Sigmoid colon (tissue), 7 donors: ENCODE data around the gene IL13RA2. TPM values are rescaled to one million over a fixed set of nuclear protein-coding genes. Genes with fewer than 3 reads are reported as not detected.

Source experiments
- DNase-seq: peaks from one replicate; pipeline ENCODE4 v3.0.0-alpha.2; 2019
- H3K27ac ChIP-seq, 4 donors: fragments of 200-600 bp; sonication (generic); one replicate each; pipeline ENCODE4 v1.5.1; 2016 to 2019; ENCODE audit warnings: mild to moderate bottlenecking in 1 of 4
- H3K27me3 ChIP-seq, 3 donors: fragments of 200-600 bp; sonication (generic); one replicate each; pipeline ENCODE4 v1.5.1; 2019; ENCODE audit warnings: mild to moderate bottlenecking in 1 of 3
- H3K36me3 ChIP-seq, 4 donors: fragments of 200-600 bp; sonication (generic); one replicate each; pipeline ENCODE4 v1.5.1; 2016 to 2019
- H3K4me1 ChIP-seq, 4 donors: fragments of 200-600 bp; sonication (generic); one replicate each; pipeline ENCODE4 v1.5.1; 2017 to 2019
- H3K4me3 ChIP-seq, 4 donors: fragments of 200-600 bp; sonication (generic); one replicate each; pipeline ENCODE4 v1.5.1; 2017 to 2019; ENCODE audit warnings: mild to moderate bottlenecking in 2 of 4, moderate library complexity in 1 of 4
- H3K9me3 ChIP-seq, 4 donors: fragments of 200-600 bp in 3 of 4; sonication (generic) in 3 of 4; one replicate each; pipeline versions ENCODE4 v1.5.1 to v1.6.1; 2013 to 2019
- CTCF ChIP-seq, 4 experiments: fragments of 450-650 bp in 3 of 4; fragments of 200-600 bp in 1 of 4; IDR thresholded peaks; one replicate each; pipeline ENCODE4 v1.5.1; 2016 to 2019; ENCODE audit warnings: antibody characterized with exemption in 4 of 4, mild to moderate bottlenecking in 3 of 4, moderate library complexity in 2 of 4
- EP300 ChIP-seq, 4 donors: sonication (generic); formaldehyde crosslinking; IDR thresholded peaks; one replicate each; pipeline ENCODE4 v1.6.1; 2017; ENCODE audit warnings: antibody characterized with exemption in 4 of 4
- POLR2A ChIP-seq, 2 donors: fragments of 450-650 bp; IDR thresholded peaks; one replicate each; pipeline ENCODE4 v1.6.1; 2016; ENCODE audit warnings: antibody characterized with exemption in 2 of 2, mild to moderate bottlenecking in 2 of 2, moderate library complexity in 2 of 2
- POLR2AphosphoS5 ChIP-seq, 4 donors: sonication (generic); formaldehyde crosslinking; IDR thresholded peaks; one replicate each; pipeline ENCODE4 v1.6.1; 2017; ENCODE audit warnings: antibody characterized with exemption in 4 of 4
- WGBS, 2 donors: extraction: QIAGEN DNeasy Blood & Tissue Kit; methylation state at CpG; one replicate each; pipeline ENCODE4 v1.1.7; 2013; 5-methylcytosine and 5-hydroxymethylcytosine counted together
- intact Hi-C: fragments of 100-400 bp; cut with DNase I; formaldehyde crosslinking; loops from one replicate; pipeline ENCODE4 v1.15.1; 2023
- polyA plus RNA-seq, 3 donors: library from polyadenylated mRNA; stranded (reverse); fragments of 200-250 nt; gene quantifications; one replicate each; pipeline ENCODE4 v1.2.3, GENCODE V29; 2013
- total RNA-seq, 4 donors: library from RNA; depleted of rRNA; stranded (reverse); fragments of >200 nt; gene quantifications; one replicate each; pipeline ENCODE4 v1.1.0, GENCODE V29; 2016
- donor health status: healthy with polysubstance abuse.
- donor health status: Bipolar disorder and iron deficiency.
- donor health status: healthy.

The IL13RA2 gene
- total and polyA plus RNA-seq, 7 donors, result 0.36 to 0.45 TPM; not detected in 5

- intact Hi-C loops, result no loop called here
- no peaks in the 10 kb centered on the region for H3K27me3 ChIP-seq
- H3K27ac ChIP-seq, result no peak overlapping the region
- H3K9me3 ChIP-seq, result no peaks in the 10 kb centered on the region
- peaks cover 0 to 8% (median 0%) of the 10 kb centered on the region in 4 donors for H3K4me1 ChIP-seq
- no peak for DNase-seq
- 47 to 58% methylated on average over 1 of the region's 1 CpG for WGBS, 2 donors
- H3K36me3 ChIP-seq, result no peaks in the 10 kb centered on the region
- H3K4me3 ChIP-seq, result no peak overlapping the region
- no peak for TF ChIP-seq POLR2A (IDR thresholded peaks at IDR 0.05)
- TF ChIP-seq POLR2AphosphoS5 (IDR thresholded peaks at IDR 0.05), result no peak
- no peak for TF ChIP-seq CTCF (IDR thresholded peaks at IDR 0.05)
- TF ChIP-seq EP300 (IDR thresholded peaks at IDR 0.05), result no peak
These were observed 35.8 kb upstream of the IL13RA2 start for GRCh38 chrX:115053223-115053622.

- TF ChIP-seq POLR2AphosphoS5 (IDR thresholded peaks at IDR 0.05) (no peak), EP300 (IDR thresholded peaks at IDR 0.05) (no peak), POLR2A (IDR thresholded peaks at IDR 0.05) (no peak), CTCF (IDR thresholded peaks at IDR 0.05) (no peak)
- intact Hi-C loops, result no loop called here
- no peak overlapping the region for H3K27ac ChIP-seq
These were observed 30.3 kb upstream of the IL13RA2 start for GRCh38 chrX:115047715-115048114.

GRCh38 chrX:115047181-115047580, 29.8 kb upstream of the IL13RA2 start:
- Histone ChIP-seq H3K4me1 (no peaks in the 10 kb centered on the region), H3K27me3 (no peaks in the 10 kb centered on the region), H3K36me3 (no peaks in the 10 kb centered on the region), H3K27ac (no peak overlapping the region), H3K4me3 (no peak overlapping the region), H3K9me3 (no peaks in the 10 kb centered on the region)
- DNase-seq, result no peak
- intact Hi-C loops, result no loop called here
- TF ChIP-seq POLR2A (IDR thresholded peaks at IDR 0.05) (no peak), POLR2AphosphoS5 (IDR thresholded peaks at IDR 0.05) (no peak), CTCF (IDR thresholded peaks at IDR 0.05) (no peak), EP300 (IDR thresholded peaks at IDR 0.05) (no peak)

More at GRCh38 chrX:115047715-115048114, 30.3 kb upstream of the IL13RA2 start:
- Histone ChIP-seq H3K4me1 (no peaks in the 10 kb centered on the region), H3K27me3 (no peaks in the 10 kb centered on the region), H3K9me3 (no peaks in the 10 kb centered on the region), H3K36me3 (no peaks in the 10 kb centered on the region), H3K4me3 (no peak overlapping the region)
- no peak for DNase-seq

- Histone ChIP-seq H3K27me3 (no peaks in the 10 kb centered on the region), H3K4me1 (no peaks in the 10 kb centered on the region), H3K27ac (no peak overlapping the region), H3K4me3 (no peak overlapping the region), H3K9me3 (no peaks in the 10 kb centered on the region), H3K36me3 (no peaks in the 10 kb centered on the region)
- intact Hi-C loops, result no loop called here
- WGBS, 2 donors, result 76 to 92% methylated on average over 4 of the region's 4 CpGs
- no peak for TF ChIP-seq EP300 (IDR thresholded peaks at IDR 0.05)
- no peak for TF ChIP-seq POLR2A (IDR thresholded peaks at IDR 0.05)
- no peak for TF ChIP-seq CTCF (IDR thresholded peaks at IDR 0.05)
- TF ChIP-seq POLR2AphosphoS5 (IDR thresholded peaks at IDR 0.05), result no peak
- DNase-seq, result no peak
These were observed 23.0 kb upstream of the IL13RA2 start for GRCh38 chrX:115040417-115040816.

GRCh38 chrX:115038406-115038805, 21.0 kb upstream of the IL13RA2 start:
- Histone ChIP-seq H3K4me1 (no peaks in the 10 kb centered on the region), H3K27ac (no peak overlapping the region), H3K27me3 (no peaks in the 10 kb centered on the region), H3K4me3 (no peak overlapping the region), H3K9me3 (no peaks in the 10 kb centered on the region), H3K36me3 (no peaks in the 10 kb centered on the region)
- DNase-seq, result no peak
- TF ChIP-seq CTCF (IDR thresholded peaks at IDR 0.05), result no peak
- no peak for TF ChIP-seq EP300 (IDR thresholded peaks at IDR 0.05)
- TF ChIP-seq POLR2AphosphoS5 (IDR thresholded peaks at IDR 0.05), result no peak
- no peak for TF ChIP-seq POLR2A (IDR thresholded peaks at IDR 0.05)
- 86 to 90% methylated on average over 1 of the region's 1 CpG for WGBS, 2 donors
- intact Hi-C loops, result no loop called here
